Transverse colon (tissue), 3 donors: ENCODE measurements around the gene CTBP2.

Source experiments
- CTCF ChIP-seq, 5 experiments: fragments of 200-600 bp in 3 of 5; fragments of 450-650 bp in 2 of 5; sonication (generic) in 3 of 5; IDR thresholded peaks; 1 replicate in 2 of 5; 2 replicates in 3 of 5; pipeline ENCODE4 v1.5.1; 2016 to 2017; ENCODE audit warnings: antibody characterized with exemption in 5 of 5, inconsistent platforms in 3 of 5, mild to moderate bottlenecking in 2 of 5, moderate library complexity in 1 of 5
- EP300 ChIP-seq: sonication (generic); formaldehyde crosslinking; IDR thresholded peaks from one replicate; pipeline ENCODE4 v1.6.1; 2017; ENCODE audit warnings: antibody characterized with exemption, low read depth
- POLR2A ChIP-seq: fragments of 450-650 bp; IDR thresholded peaks from one replicate; pipeline ENCODE4 v1.6.1; 2016; ENCODE audit warnings: antibody characterized with exemption, mild to moderate bottlenecking, moderate library complexity

GRCh38 chr10:125089469-125089868 lies 70.9 kb downstream of the CTBP2 start:
- TF ChIP-seq CTCF (IDR thresholded peaks at IDR 0.05), result no peak
- TF ChIP-seq POLR2A, result no peak
- no peak for TF ChIP-seq EP300
